DOHH2 (cell line): Measurements from ENCODE around the gene ATXN7L1.

Experiments
- EZH2phosphoT487 ChIP-seq: fragments of 200-600 bp; sonication (generic); IDR thresholded peaks from 2 replicates; pipeline ENCODE4 v1.6.1; 2017; ENCODE audit warnings: borderline replicate concordance, mild to moderate bottlenecking, antibody characterized with exemption, low read length, moderate library complexity, mixed read lengths
- TF ChIP-seq, protein P1 (sequence below): fragments of 200-600 bp; sonication (generic); IDR thresholded peaks from one replicate; pipeline ENCODE4 v1.5.1; 2014; ENCODE audit warnings: antibody characterized with exemption, mild to moderate bottlenecking, low read depth, low read length; ENCODE audit not compliant: poor library complexity, severe bottlenecking

DNA sequence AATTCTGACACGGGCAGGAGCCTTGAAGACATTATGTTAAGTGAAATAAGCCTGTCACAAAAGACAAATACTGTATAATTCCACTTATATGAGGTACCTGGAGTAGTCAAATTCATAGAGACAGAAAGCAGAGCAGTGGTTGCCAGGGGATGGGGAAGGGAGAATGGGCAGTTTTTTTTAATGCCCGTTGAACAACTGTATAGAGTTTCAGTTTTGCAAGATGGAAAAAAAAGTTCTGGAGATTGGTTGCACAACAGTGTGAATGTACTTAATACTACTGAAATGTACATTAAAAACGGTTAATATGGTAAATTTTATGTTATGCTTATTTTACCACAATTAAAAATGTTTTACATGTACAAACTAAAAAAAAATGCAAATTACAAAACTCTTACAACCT is 231.5 kb downstream of the ATXN7L1 start:
- TF ChIP-seq, protein P1, sequence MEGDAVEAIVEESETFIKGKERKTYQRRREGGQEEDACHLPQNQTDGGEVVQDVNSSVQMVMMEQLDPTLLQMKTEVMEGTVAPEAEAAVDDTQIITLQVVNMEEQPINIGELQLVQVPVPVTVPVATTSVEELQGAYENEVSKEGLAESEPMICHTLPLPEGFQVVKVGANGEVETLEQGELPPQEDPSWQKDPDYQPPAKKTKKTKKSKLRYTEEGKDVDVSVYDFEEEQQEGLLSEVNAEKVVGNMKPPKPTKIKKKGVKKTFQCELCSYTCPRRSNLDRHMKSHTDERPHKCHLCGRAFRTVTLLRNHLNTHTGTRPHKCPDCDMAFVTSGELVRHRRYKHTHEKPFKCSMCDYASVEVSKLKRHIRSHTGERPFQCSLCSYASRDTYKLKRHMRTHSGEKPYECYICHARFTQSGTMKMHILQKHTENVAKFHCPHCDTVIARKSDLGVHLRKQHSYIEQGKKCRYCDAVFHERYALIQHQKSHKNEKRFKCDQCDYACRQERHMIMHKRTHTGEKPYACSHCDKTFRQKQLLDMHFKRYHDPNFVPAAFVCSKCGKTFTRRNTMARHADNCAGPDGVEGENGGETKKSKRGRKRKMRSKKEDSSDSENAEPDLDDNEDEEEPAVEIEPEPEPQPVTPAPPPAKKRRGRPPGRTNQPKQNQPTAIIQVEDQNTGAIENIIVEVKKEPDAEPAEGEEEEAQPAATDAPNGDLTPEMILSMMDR: no peak
- TF ChIP-seq EZH2phosphoT487: no peak
